ENCODE data around the gene GPAT3.
"Not testable (repeated sequence)": the region's sequence is repeated elsewhere in the genome, so short reads cannot be mapped to it uniquely, and the experiment has no call there.

GPAT3 gene

DNA sequence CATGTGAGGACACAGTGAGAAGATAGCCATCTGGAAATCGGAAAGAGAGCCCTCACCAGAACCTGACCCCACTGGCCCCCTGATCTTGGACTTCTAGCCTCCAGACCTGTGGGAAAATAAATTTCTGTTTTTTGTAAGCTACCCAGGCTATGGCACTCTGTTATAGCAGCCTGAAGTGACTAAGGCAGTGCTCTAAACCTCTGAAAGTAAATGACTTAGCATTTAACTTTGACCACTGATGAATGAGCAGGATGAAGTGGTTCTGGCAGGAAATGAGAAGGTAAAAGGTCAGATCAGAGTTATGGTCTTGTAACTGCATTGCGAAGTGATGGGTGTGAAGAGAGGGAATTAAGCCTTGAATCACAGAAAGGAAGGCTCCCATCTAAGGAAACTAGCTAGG, 17.0 kb downstream of the GPAT3 start:
- DNase-seq, result peak in 1 of 5 donors; percentile 32

DNA sequence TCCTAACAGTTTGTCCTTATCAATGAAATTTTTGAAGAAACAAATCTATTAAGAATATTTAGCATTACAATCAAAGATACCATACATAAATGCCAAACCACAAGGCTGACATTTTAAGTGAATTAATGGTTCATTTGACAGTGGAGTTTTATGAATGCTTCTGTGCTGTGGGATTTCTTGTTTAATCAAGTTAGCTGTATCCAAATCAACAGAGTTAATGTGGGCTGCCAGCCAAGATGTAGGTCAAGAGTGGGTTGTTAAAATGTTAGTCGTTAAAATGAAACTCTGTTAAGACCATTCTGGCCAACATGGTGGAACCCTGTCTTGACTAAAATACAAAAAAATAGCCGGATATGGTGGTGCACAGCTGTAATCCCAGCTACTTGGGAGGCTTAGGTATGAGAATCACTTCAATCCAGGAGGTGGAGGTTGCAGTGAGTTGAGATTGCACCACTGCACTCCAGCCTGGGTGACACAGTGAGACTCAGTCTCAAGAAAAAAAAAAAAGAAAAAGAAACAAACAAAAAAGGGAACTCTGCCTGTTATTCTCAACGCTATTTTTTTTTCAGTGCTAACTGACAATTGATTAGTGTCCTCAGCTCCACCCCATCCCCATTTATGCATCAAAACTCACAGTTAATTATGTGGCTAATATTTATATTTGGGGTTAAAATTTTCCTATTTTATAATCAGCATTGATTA, 20.2 kb downstream of the GPAT3 start:
- DNase-seq, result no peak

DNA sequence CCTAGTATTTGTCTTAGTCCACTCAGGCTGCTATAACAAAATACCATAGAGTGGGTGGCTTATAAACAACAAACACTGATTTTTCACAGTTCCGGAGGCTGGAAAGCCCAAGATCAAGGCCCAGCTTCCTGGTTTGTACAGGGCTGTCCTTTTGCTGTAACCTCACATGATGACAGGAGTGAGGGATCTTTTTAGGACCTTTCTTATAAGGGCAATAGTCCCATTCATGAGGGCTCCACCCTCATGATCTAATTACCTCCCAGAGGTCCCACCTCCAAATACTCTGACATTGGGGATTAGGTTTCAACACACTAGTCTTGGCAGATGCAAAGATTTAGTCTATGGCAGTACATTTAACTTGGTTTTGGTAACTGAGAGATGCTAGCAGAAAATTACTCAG, 20.9 kb downstream of the GPAT3 start:
- DNase-seq, result no peak

DNA sequence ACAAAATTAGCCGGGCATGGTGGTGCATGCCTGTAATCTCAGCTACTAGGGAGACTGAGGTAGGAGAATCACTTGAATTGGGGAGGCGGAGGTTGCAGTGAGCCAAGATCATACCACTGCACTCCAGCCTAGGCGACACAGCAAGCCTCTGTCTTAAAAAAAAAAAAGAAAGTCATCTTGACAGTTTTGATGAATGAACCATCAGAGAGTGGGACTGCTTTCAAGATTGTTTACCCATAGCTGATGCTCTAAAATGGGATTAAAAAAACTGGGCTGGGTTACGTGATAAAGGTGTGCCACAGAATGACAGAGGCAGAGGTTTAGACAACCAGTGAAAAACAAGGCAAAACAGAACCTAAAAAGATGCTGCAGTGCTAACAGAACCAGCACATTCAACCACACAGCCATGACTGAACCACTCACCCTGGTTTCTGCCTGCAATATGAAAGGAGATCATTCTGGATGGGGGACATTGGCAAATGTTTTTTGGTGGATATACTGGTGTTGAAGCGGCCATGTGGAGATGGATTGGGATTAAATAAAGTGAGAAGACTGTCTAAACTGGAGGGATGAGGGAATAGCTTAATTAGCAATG, 22.2 kb downstream of the GPAT3 start:
- no peak for DNase-seq

DNA sequence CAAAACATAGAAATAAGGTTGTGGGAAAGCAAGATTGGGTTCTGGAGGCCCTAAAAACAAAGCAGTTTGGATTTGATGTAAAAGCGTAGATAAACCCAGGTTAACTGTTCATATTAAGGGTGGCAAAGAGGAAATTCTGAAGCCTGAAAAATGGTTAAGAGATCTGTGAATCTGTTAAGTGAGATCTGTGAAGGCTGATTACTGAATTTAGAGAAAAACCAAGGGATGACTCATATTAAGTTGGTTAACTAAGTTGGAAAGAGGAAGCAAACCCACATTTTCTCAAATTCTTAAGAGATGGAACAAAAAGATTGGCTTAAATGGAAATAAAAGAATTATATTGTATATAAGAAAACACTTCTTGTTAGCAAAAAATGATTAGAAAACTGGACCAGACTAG, 22.8 kb downstream of the GPAT3 start:
- peak in 1 of 5 donors; percentile 20 for DNase-seq

DNA sequence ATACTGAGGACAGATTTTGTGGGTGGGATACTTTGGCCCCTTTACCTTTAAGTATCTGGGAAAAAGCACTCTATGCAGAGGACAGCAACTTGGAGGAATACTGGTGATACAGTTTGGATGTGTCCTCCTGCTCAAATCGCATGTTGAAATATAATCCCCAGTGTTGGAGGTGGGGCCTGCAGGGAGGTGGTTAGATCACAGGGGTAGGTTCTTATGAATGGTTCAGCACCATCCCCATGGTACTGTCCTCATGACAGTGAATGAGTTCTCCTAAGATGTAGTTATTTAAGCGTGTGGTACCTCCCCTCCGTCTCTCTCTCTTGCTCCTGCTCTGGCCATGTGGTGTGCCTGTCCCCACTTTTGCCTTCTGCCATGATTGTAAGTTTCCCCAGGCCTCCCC, 24.6 kb downstream of the GPAT3 start:
- no peak for DNase-seq

DNA sequence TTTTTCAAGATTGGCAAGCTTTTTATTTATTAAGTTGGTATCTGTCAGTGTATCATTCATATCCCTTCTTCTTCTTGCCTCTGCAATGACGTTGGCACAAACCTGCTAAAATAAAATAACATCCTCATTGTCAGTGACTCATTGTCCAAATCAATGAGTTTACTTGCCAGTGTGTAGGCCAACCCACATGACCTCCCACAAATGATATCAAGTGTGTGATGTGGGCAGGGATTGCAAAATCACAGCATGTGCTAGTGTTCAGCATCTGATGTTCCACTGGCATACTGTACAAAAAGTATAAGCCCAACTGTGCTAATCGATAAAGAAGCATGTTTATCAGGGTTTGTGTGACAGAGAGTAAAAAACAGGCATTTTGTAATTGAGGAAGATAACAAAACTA, 25.5 kb downstream of the GPAT3 start:
- DNase-seq, result peak in 1 of 5 donors; percentile 37

DNA sequence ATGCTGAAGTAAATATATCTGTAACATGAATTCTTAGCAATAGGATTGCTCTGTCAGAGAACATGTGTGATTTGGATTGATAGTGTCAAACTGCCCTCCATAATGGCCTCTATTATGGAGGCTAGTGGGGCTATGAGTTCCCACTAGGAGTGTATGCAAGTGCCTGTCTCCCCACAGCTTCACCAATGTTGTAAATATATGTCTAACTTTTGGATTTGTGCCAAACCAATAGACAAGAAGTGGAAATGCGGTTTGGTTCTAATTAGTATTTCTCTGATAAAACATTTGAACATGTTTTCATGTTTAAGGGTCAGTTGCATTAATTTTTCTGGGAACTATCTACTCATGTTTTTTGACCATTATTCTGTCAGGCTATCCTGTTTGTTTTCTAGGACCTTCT, 28.1 kb downstream of the GPAT3 start:
- no peak for DNase-seq

DNA sequence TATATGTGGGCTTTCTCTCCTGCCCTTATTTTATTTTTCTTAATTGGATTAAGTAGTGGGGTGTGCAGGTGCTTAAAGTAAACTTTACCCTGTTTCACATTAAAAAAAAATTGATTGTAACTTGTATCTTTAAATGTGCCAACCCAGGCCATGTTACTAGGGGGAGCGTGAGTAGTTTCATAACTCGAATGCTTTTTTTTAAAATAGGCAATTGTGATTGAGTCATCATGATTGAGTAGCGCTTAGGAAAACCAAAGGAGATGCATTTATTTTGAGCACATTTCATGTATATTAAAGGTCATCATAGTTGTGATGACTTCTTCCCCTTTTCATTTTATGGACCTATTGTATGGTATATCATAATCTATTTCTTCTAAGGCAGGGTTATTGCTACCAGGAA, 32.2 kb downstream of the GPAT3 start:
- DNase-seq, result no peak

DNA sequence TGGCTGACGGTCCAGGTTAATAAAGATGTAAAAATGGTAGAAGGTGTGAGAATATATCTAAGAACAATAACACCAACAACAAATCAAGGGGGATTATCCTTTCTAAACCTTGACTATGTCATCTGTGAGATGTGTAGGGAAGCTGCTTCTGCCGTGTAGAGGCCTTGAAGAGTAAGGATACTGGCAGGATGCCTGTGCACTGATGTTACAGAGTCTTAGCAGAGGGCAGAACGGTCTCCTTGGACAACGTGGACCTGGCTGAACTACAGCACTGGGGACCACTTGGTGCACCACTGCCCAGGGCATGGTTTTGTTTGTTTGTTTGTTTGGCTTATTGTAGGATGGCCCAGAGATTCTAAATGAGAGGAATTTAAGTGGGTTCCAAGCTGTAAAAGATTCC, 33.5 kb downstream of the GPAT3 start:
- DNase-seq, result no peak

DNA sequence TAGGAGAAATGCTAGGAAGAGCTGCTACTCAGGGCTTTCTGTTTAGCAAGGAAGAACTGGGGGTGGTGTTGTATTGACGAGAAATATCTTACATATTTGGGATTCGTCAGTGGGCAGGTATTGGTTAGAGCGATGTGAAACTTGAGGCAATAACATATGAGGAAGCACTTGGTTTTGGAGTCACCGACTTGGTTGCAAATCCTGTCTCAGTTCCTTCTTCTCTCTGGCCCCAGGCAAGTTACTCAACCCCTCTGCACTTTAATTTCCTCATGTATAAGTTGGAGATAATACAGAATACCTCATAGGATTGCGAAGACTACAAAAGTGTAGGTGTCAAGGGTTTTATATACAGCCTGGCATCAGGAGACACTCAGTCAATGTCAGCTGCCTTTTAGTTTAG, 34.1 kb downstream of the GPAT3 start:
- no peak for DNase-seq

DNA sequence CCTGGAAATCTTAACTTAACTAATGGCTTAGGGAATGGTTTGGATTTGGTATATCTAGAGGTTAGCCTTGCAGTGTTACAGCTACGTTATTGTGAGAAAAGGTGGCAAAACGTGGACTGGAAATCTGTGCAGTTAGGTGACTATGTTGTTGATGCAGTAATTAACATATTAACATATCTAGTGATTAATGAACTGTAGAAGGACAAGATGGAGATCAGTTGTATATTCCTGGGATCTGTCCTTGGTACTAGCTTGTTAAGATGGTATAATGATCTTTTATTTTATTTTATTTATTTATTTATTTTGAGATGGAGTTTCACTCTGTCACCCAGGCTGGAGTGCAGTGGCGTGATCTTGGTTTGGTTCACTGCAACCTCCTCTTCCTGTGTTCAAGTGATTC, 36.9 kb downstream of the GPAT3 start:
- DNase-seq, result no peak

DNA sequence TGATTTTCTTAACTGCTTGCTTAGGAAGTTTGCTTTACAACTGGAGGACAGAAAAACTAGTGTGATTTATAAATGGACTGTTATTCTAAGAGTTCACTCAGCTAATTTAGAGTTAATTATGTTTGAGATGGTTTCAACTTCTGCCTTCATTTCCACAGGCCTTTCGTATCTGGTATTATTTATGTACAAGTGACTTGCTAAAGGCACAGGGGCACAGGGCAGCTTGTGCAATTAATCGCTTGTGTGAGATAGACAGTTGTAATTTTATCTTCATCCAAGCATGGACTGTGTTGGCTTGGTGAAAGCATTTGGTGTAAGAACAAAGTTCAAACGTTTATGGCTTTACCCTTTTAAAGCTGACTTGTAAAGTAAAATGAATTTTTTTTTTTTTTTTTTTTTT, 38.3 kb downstream of the GPAT3 start:
- DNase-seq, result no peak

DNA sequence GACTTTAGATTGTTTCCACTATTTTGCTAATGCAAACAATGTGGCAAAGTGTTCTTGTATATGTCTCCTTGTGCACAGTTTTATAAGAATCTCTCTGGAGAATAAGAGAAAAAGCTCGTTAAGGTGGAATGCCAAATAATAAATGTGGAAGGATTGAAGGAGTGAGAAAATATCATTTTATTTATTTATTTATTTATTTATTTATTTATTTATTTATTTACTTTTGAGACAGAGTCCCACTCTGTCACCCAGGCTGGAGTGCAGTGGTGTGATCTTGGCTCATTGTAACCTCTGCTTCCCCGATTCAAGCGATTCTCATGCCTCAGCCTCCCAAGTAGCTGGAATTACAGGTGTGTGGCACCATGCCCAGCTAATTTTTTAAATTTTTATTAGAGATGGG, 40.3 kb downstream of the GPAT3 start:
- DNase-seq, result not testable (repeated sequence)

DNA sequence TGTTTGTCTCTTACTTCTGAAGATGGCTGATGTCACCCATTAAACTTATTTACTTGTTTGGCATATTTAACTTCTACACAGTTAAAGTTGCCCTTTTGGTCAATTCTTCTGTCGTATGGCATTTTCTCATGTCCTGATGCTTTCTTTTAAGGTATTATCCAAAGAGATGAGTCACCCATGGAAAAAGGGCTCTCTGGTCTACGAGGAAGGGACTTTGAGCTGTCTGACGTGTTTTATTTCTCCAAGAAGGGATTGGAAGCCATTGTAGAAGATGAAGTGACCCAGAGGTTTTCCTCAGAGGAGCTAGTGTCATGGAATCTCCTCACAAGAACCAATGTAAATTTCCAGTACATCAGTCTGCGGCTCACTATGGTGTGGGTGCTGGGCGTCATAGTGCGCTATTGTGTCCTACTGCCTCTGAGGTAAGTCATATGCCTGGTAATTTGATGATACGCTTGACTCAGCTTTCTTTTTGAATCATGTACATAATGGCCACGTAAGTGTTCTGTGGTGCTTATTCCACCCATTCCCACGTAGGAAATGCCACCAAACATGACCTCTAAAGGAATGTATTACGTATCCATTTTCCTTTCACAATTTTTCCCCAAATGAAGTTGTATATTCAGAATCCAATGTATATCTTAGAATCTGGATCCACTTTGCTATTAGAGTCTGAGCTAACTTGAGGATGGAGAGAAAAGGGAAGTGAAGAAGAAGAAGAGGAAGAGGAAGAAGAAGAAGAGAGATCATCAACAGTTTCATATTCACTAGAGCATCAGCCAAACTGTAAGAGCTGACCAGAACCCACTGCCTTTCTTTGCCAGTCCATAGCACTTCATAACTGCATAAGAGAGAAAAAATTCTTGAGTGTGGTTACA, 45.7 kb downstream of the GPAT3 start:
- DNase-seq, result no peak

DNA sequence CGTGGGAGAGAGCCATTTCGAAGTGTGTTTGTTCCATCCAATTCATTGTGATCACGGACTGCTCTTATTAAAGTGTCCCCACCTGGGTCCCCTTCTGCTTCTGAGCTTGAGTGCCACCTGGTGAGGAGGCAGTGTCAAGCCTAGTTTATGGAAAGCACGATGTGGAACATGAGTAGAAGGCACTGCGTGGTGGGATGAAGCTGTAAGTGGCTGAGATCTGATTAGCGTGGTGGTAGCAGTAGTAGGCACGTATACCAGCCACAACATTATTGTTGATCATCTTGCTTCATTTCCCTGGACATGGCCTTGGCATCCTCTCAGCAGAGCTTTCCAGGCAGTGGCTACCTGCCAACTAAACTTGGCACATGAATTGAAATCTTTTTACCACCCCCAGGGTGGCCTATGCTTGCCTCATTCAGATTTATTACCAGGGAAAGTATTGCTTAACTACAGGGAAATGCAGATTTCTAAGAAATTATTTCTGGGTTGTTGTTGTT, 46.4 kb downstream of the GPAT3 start:
- DNase-seq, result no peak

DNA sequence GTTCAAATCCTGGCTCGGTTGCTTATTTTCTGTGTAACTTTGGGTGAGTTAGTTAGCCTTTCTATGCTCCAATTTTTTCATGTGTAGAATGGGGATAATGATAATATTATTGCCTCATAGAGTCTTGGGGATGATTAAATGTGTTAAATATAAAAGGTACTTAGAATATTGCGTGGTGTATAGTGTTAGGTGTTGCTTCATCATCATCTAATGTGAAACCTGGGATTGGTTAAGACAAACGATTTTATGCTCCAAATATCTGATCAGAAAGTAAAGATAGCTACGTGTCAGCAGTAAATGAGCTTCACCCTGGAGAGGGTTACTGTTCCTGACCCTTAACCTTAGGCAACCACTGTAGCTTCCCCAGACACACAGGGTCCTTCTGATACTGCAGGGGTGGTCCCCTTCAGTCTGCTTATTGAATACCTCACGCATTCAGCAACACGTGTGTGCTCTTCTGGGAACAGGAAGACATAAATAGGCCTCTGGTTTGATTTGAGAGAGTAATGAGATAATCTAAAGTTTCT, 50.1 kb downstream of the GPAT3 start:
- DNase-seq, result no peak

DNA sequence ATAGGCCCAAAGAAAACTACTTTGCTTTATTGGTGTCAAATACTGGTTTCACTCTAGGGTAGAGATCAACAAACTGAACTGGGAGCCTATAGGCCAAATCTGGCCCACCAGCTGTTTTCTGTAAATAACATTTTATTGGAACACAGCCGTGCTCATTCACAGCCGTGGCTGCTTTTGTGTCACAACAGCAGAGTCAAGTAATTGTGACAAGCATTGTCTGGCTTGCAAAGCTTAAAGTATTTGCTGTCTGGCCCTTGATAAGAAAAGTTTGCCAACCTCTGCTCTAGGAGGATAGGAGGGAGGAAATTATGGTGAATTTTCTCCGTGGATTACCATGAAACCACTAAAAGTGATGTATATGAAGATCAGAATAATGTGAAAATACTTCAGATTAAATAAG, 53.4 kb downstream of the GPAT3 start:
- no peak for DNase-seq

DNA sequence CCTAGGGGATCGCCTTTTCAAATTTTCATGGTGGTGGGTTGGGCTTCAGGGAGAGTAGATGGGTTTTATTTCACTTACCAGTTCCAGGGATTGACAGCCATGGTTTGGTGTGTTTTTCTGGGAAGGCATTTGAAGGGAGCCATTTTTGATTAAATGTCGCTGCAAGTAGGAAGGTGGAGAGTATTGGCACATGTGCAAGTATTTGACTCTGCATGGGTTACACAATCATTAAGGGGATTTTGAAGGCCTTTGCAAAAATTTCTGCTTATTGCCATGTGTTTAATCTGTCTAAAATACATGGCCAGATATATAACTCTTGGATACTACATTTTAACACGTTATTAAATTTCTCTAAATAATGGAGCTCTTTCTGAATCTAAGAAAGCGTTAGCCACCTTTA, 55.1 kb downstream of the GPAT3 start:
- DNase-seq, result no peak

DNA sequence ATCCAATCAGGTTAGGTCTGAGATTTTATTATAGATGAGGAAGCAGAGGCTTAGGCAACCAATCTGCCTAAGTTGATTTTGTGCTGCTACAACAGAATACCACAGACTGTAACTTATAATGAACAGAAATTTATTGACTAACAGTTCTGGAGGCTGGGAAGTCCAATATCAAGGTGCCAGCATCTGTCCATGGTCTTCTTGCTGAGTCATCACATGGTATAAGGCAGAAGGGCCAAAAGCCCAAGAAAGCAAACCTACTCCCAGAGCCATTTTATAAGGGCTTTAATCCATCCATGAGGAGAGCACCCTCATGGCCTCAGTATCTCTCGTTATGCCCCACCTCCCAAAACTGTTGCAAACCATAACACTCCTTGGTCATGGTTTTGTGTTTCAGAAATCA, 55.8 kb downstream of the GPAT3 start:
- DNase-seq, result no peak

DNA sequence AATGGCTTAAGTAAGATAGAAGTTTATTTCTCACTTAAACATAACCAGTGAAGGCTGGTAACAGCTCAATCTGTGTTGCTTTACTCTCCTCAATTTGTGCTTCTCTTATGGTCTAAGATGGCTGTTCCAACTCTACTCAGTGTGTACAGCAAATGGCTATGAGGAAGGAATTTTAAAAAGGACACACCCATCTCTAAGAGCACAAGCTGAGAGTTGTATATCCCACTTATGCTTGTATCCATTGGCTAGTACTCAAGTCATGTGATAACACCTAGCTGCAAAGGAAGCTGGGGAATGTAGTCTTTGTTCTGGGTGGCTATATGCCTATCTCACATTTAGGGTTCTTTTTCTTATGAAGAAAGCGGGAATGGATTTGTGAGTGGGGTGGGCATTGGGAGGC, 63.3 kb downstream of the GPAT3 start:
- DNase-seq, result peak in 1 of 5 donors; percentile 18

DNA sequence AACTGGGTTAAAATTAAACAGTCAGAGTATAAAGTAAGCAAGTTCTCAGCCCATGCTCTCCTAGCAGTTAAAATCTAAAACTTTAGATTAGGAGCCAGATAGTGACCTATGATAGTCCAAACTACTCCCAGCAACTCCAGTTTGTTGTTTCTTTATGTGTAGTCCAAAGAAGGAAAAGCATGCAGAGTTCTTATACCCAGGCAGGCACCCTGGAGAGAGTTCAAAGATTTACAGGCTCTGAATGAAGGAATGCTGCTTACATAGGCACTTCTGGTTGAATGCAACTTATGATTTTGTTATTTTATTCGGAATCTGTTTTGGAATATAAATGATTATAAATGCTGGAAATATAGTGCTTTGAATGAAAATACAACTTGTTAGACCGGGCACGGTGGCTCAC, 67.2 kb downstream of the GPAT3 start:
- DNase-seq, result no peak

DNA sequence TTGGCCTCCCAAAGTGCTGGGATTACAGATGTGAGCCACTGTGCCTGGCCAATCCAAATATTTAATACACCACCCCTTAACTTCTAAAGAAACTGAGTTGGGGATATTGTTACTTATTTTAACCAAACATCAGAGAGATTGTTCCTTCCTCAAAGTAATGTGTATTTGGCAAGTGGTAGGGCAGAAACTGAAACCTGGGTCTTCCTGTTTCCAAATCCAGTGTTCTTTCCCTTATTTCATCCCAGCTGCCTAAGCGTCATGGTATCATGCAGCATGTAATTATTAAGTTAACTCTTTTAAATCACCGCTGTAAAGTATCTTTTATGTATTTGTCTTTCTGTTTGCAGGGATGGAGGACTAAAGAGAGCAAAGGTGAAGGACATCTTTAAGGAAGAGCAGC, 68.4 kb downstream of the GPAT3 start:
- no peak for DNase-seq

DNA sequence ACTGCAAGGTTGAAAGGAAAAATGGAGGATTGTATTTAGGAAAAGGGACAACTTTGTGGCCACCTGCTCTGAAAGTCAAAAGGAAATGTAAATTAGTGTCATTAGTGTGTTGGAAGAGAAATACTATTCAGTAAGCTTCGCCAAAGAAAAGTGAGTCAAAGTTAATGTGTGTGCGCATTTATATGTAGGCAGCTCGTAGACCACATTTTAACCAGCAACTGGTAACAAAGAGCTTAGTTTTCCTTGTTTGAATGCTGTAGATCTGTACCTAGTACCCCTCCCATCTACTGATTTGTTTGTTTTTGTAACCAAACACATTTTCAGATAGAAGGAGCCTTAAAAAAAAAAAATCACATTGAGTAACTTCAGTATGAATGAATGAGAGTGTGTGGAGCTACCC, 69.3 kb downstream of the GPAT3 start:
- DNase-seq, result no peak
